IMR-90 (cell line): ENCODE results near the gene UBE2G1. TPM values are rescaled to one million over a fixed set of nuclear protein-coding genes. Genes with fewer than 3 reads are reported as not detected.

Experiments
- ATAC-seq: fragments of 200-7000 bp; cut with Tn5 transposase; 2 replicates; pipeline ENCODE4 v1.9.1; 2020; ENCODE audit warnings: low read depth, mild to moderate bottlenecking, moderate library complexity
- BruUV-seq: library from RNA; stranded (reverse); fragments of 400-500 nt; replicated peaks from 2 replicates; lab custom pipeline; 2021; lab: Mats Ljungman, UMichigan
- CTCF ChIA-PET: fragments of 300-600 bp; formaldehyde crosslinking; extraction: SDS; loops from one replicate; lab custom pipeline; 2021; ENCODE audit warnings: antibody characterized with exemption; lab: Yijun Ruan, JAX
- POLR2A ChIA-PET: fragments of 300-600 bp; sonication (Branson Sonifier 250); formaldehyde crosslinking; loops from one replicate; lab custom pipeline; 2022; ENCODE audit warnings: antibody characterized with exemption; ENCODE audit not compliant: unreplicated experiment; lab: Charles Lee
- DNase-seq: peaks from one replicate; pipeline ENCODE4 v3.0.0; 2013
- H2AFZ ChIP-seq: replicated peaks from 2 replicates; pipeline ENCODE3; 2013; ENCODE audit warnings: low read length, mild to moderate bottlenecking; ENCODE audit not compliant: poor library complexity
- H2AK5ac ChIP-seq: 2 replicates; pipeline ENCODE4 v1.6.1; 2013; ENCODE audit warnings: low read depth, low read length, inconsistent platforms
- H2AK9ac ChIP-seq: replicated peaks from 2 replicates; pipeline ENCODE3; 2013; ENCODE audit warnings: mild to moderate bottlenecking, low read depth, low read length, moderate library complexity; ENCODE audit not compliant: poor library complexity
- H2BK120ac ChIP-seq: 2 replicates; pipeline ENCODE4 v1.6.1; 2013; ENCODE audit warnings: low read depth, low read length, inconsistent platforms
- H2BK15ac ChIP-seq: 3 replicates; pipeline ENCODE4 v1.6.1; 2013; ENCODE audit warnings: low read depth, low read length, inconsistent platforms
- H2BK20ac ChIP-seq: 2 replicates; pipeline ENCODE4 v1.6.1; 2013; ENCODE audit warnings: low read depth, mild to moderate bottlenecking, inconsistent platforms, low read length, moderate library complexity
- H2BK5ac ChIP-seq: 2 replicates; pipeline ENCODE4 v1.6.1; 2013; ENCODE audit warnings: mild to moderate bottlenecking, low read depth, low read length, inconsistent platforms; ENCODE audit not compliant: poor library complexity, severe bottlenecking
- H3K14ac ChIP-seq: replicated peaks from 2 replicates; pipeline ENCODE4 v1.6.1; 2013; ENCODE audit warnings: low read depth, low read length, inconsistent platforms
- H3K18ac ChIP-seq: 2 replicates; pipeline ENCODE4 v1.6.1; 2013; ENCODE audit warnings: low read depth, low read length, control low read depth
- H3K23ac ChIP-seq: 2 replicates; pipeline ENCODE4 v1.6.1; 2013; ENCODE audit warnings: low read depth, low read length, inconsistent platforms
- H3K27ac ChIP-seq: 2 replicates; pipeline ENCODE4 v1.5.1; 2013; ENCODE audit warnings: mild to moderate bottlenecking, control low read depth, low read length; ENCODE audit not compliant: insufficient read depth
- H3K27me3 ChIP-seq: 2 replicates; pipeline ENCODE4 v1.6.1; 2013; ENCODE audit warnings: low read length; ENCODE audit not compliant: control insufficient read depth, insufficient read depth
- H3K36me3 ChIP-seq: 2 replicates; pipeline ENCODE4 v1.6.1; 2013; ENCODE audit warnings: low read length, mixed read lengths; ENCODE audit not compliant: control insufficient read depth, insufficient read depth
- H3K4ac ChIP-seq: 2 replicates; pipeline ENCODE4 v1.6.1; 2013; ENCODE audit warnings: low read depth, low read length, inconsistent platforms
- H3K4me1 ChIP-seq: 2 replicates; pipeline ENCODE4 v1.6.1; 2013; ENCODE audit warnings: low read length, mixed read lengths; ENCODE audit not compliant: control insufficient read depth, insufficient read depth
- H3K4me2 ChIP-seq: 2 replicates; pipeline ENCODE4 v1.6.1; 2013; ENCODE audit warnings: low read depth, mild to moderate bottlenecking, control low read depth, low read length, moderate library complexity
- H3K4me3 ChIP-seq: 2 replicates; pipeline ENCODE4 v1.5.1; 2013; ENCODE audit warnings: low read depth, mild to moderate bottlenecking, control low read depth, low read length, moderate library complexity; ENCODE audit not compliant: insufficient read depth
- H3K56ac ChIP-seq: 2 replicates; pipeline ENCODE4 v1.6.1; 2013; ENCODE audit warnings: low read length, inconsistent platforms; ENCODE audit not compliant: insufficient read depth; ENCODE audit errors: extremely low read depth
- H3K79me1 ChIP-seq, 2 experiments: 2 replicates each; pipeline ENCODE4 v1.6.1; 2013; ENCODE audit warnings: low read length in 2 of 2, inconsistent platforms in 1 of 2, low read depth in 1 of 2
- H3K9ac ChIP-seq: 2 replicates; pipeline ENCODE4 v1.6.1; 2013; ENCODE audit warnings: low read depth, low read length, control low read depth
- H3K9me1 ChIP-seq: 2 replicates; pipeline ENCODE4 v1.6.1; 2013; ENCODE audit warnings: low read length, inconsistent platforms; ENCODE audit not compliant: insufficient read depth
- H3K9me3 ChIP-seq: 2 replicates; pipeline ENCODE4 v1.6.1; 2013; ENCODE audit warnings: low read length; ENCODE audit not compliant: control insufficient read depth, insufficient read depth
- H4K20me1 ChIP-seq: 2 replicates; pipeline ENCODE4 v1.6.1; 2013; ENCODE audit warnings: low read length, inconsistent platforms; ENCODE audit not compliant: insufficient read depth
- H4K5ac ChIP-seq: 2 replicates; pipeline ENCODE4 v1.6.1; 2013; ENCODE audit warnings: mild to moderate bottlenecking, low read depth, low read length, control low read depth
- H4K8ac ChIP-seq, 2 experiments: 2 replicates each; pipeline ENCODE4 v1.6.1; 2013; ENCODE audit warnings: low read depth in 2 of 2, low read length in 2 of 2, control low read depth in 1 of 2, inconsistent platforms in 1 of 2
- H4K91ac ChIP-seq: 2 replicates; pipeline ENCODE4 v1.6.1; 2013; ENCODE audit warnings: low read depth, low read length, inconsistent platforms; ENCODE audit not compliant: insufficient read depth
- BHLHE40 ChIP-seq: fragments of 150-350 bp; IDR thresholded peaks from 2 replicates; pipeline ENCODE4 v1.6.1; 2016; ENCODE audit warnings: mild to moderate bottlenecking, low read depth, low read length
- CHD1 ChIP-seq: IDR thresholded peaks from 2 replicates; pipeline ENCODE4 v1.6.1; 2012; ENCODE audit warnings: low read depth, low read length, improper control_type of control experiment
- CTCF ChIP-seq: conservative IDR thresholded peaks from 2 replicates; pipeline ENCODE4 v1.5.1; 2012; ENCODE audit warnings: mild to moderate bottlenecking, low read depth, low read length, improper control_type of control experiment
- MXI1 ChIP-seq: IDR thresholded peaks from 2 replicates; pipeline ENCODE4 v1.6.1; 2012; ENCODE audit warnings: low read depth, mild to moderate bottlenecking, low read length, moderate library complexity, borderline replicate concordance
- RAD21 ChIP-seq: IDR thresholded peaks from 2 replicates; pipeline ENCODE4 v1.6.1; 2012; ENCODE audit warnings: low read length, improper control_type of control experiment
- RCOR1 ChIP-seq: IDR thresholded peaks from 2 replicates; pipeline ENCODE4 v1.6.1; 2012; ENCODE audit warnings: mild to moderate bottlenecking, low read length, improper control_type of control experiment; ENCODE audit not compliant: insufficient replicate concordance
- RFX5 ChIP-seq: IDR thresholded peaks from 2 replicates; pipeline ENCODE4 v1.8.0; 2012; ENCODE audit warnings: low read depth, mild to moderate bottlenecking, low read length, moderate library complexity
- SMC3 ChIP-seq: fragments of 150-350 bp; IDR thresholded peaks from 2 replicates; pipeline ENCODE4 v1.6.1; 2016; ENCODE audit warnings: low read depth, mild to moderate bottlenecking, antibody characterized with exemption, low read length, moderate library complexity
- USF2 ChIP-seq: fragments of 150-350 bp; IDR thresholded peaks from 2 replicates; pipeline ENCODE4 v1.6.1; 2017; ENCODE audit warnings: mild to moderate bottlenecking, antibody characterized with exemption, low read length, low read depth
- WGBS, 2 experiments: methylation state at CpG; one replicate each; pipeline versions ENCODE4 v1.1.5 to v1.1.7; 2013; ENCODE audit warnings: missing lambda C conversion rate in 2 of 2; ENCODE audit not compliant: insufficient read length in 1 of 2; ENCODE audit errors: extremely low coverage in 2 of 2; 5-methylcytosine and 5-hydroxymethylcytosine counted together
- dilution Hi-C: fragments of 300-500 bp; cut with HindIII; formaldehyde crosslinking; loops from one replicate; pipeline ENCODE4 v1.14.3; 2018; ENCODE audit warnings: low sequenced_read_pairs; ENCODE audit not compliant: unreplicated experiment
- in situ Hi-C: fragments of 300-500 bp; cut with MboI; formaldehyde crosslinking; loops from 3 replicates; pipeline ENCODE4 v1.14.3; 2019; ENCODE audit warnings: low sequenced_read_pairs, inconsistent platforms, mixed read lengths
- intact Hi-C: fragments of 100-400 bp; cut with micrococcal nuclease; formaldehyde crosslinking; loops from 2 replicates; pipeline ENCODE4 v1.10.0; 2022
- polyA plus RNA-seq, 3 experiments: library from polyadenylated mRNA; depleted of rRNA; stranded (reverse); fragments of >200 nt; gene quantifications; 2 replicates each; pipeline ENCODE4 v1.2.3, GENCODE V29; 2012; ENCODE audit warnings: low replicate concordance in 1 of 3
- total RNA-seq: library from RNA; depleted of rRNA; stranded (reverse); fragments of >200 nt; gene quantifications from 2 replicates; pipeline ENCODE4 v1.2.3, GENCODE V29; 2012

Gene UBE2G1
- total and polyA plus RNA-seq, 2 of the 4 experiments (the other 2 are of a cell fraction): 26.3 to 26.6 TPM

- Histone ChIP-seq H3K56ac (no peak overlapping the region), H2BK120ac (no peak overlapping the region), H3K14ac (no peak overlapping the region), H3K27ac (no peak overlapping the region), H3K4me3 (no peak overlapping the region), H3K9ac (no peak overlapping the region), H4K8ac (no peak overlapping the region), H3K79me1 (peaks cover 3 to 49% of the 10 kb centered on the region in 2 experiments; a peak in 3 of 4 replicates), H2AK5ac (no peak overlapping the region), H3K23ac (no peak overlapping the region), H2BK15ac (no peak overlapping the region), H3K27me3 (no peaks in the 10 kb centered on the region), H4K91ac (no peak overlapping the region), H4K5ac (no peak overlapping the region), H2AFZ (no peak overlapping the region), H4K20me1 (peaks cover 79% of the 10 kb centered on the region), H3K4ac (no peak overlapping the region), H3K4me1 (no peaks in the 10 kb centered on the region), H3K36me3 (no peaks in the 10 kb centered on the region), H3K9me3 (no peaks in the 10 kb centered on the region), H3K18ac (no peak overlapping the region), H2BK5ac (no peak overlapping the region), H2AK9ac (no peak overlapping the region), H3K9me1 (peaks cover 9% of the 10 kb centered on the region), H3K4me2 (no peak overlapping the region), H2BK20ac (no peak overlapping the region)
- ATAC-seq (no peak), DNase-seq (no peak)
- dilution Hi-C loops: no loop called here
- in situ Hi-C loops: no loop called here
- intact Hi-C loops: loop anchor here (5.0 kb wide), 1 partner anchor 38 kb away; no protein-coding TSS in a partner anchor
- no TSS peak for BruUV-seq
- WGBS, 2 experiments: 82% methylated on average over 3 of the region's 11 CpGs; no CpG with 5 or more reads in 1 of the 2 experiments
- TF ChIP-seq CTCF (no peak), RAD21 (no peak), SMC3 (no peak), MXI1 (no peak), RFX5 (no peak), RCOR1 (no peak), CHD1 (no peak), BHLHE40 (no peak), USF2 (no peak)
- POLR2A ChIA-PET: no interaction called here
- CTCF ChIA-PET: interaction anchor here (0.6 kb wide), 1 partner anchor 161 kb away, joined by 3 read pairs; no protein-coding TSS in a partner anchor
Observed at GRCh38 chr17:4354862-4355514, 11.5 kb downstream of the UBE2G1 start.
